Liver (tissue), 9 donors: ENCODE measurements around the gene PSMG4. TPM values are rescaled to one million over a fixed set of nuclear protein-coding genes. Genes with fewer than 3 reads are reported as not detected.

Experiments
- DNase-seq: peaks from one replicate; pipeline ENCODE4 v3.0.0-alpha.2; 2017; ENCODE audit warnings: low spot score
- H3K27ac ChIP-seq, 2 donors: one replicate each; pipeline ENCODE4 v1.7.0; 2013; ENCODE audit warnings: inconsistent platforms in 2 of 2, low read length in 2 of 2, control low read depth in 1 of 2, low read depth in 1 of 2, mild to moderate bottlenecking in 1 of 2
- H3K27me3 ChIP-seq, 4 donors: one replicate each; pipeline versions ENCODE4 v1.6.1 to v1.7.0; 2013; ENCODE audit warnings: low read length in 3 of 4, inconsistent platforms in 1 of 4, mild to moderate bottlenecking in 1 of 4, moderate library complexity in 1 of 4; ENCODE audit not compliant: control insufficient read depth in 4 of 4, insufficient read depth in 4 of 4
- H3K36me3 ChIP-seq, 4 donors: one replicate each; pipeline versions ENCODE4 v1.6.1 to v1.7.0; 2013; ENCODE audit warnings: low read length in 3 of 4, mild to moderate bottlenecking in 3 of 4, low read depth in 1 of 4, moderate library complexity in 1 of 4; ENCODE audit not compliant: control insufficient read depth in 4 of 4, insufficient read depth in 3 of 4
- H3K4me1 ChIP-seq, 4 donors: one replicate each; pipeline versions ENCODE4 v1.6.1 to v1.7.0; 2013; ENCODE audit warnings: low read length in 3 of 4, mild to moderate bottlenecking in 3 of 4, moderate library complexity in 1 of 4; ENCODE audit not compliant: control insufficient read depth in 4 of 4, insufficient read depth in 4 of 4
- H3K4me3 ChIP-seq, 3 donors: one replicate each; pipeline versions ENCODE4 v1.6.1 to v1.7.0; 2013; ENCODE audit warnings: low read length in 3 of 3, control low read depth in 1 of 3, low read depth in 1 of 3, mild to moderate bottlenecking in 1 of 3
- H3K9ac ChIP-seq, 2 donors: one replicate each; pipeline ENCODE4 v1.7.0; 2013; ENCODE audit warnings: low read length in 2 of 2, mild to moderate bottlenecking in 2 of 2, moderate library complexity in 2 of 2, control low read depth in 1 of 2, low read depth in 1 of 2
- H3K9me3 ChIP-seq, 4 donors: one replicate each; pipeline versions ENCODE4 v1.6.1 to v1.7.0; 2013; ENCODE audit warnings: low read length in 3 of 4; ENCODE audit not compliant: control insufficient read depth in 4 of 4
- EGR1 ChIP-seq, 2 donors: IDR thresholded peaks; 2 replicates each; pipeline ENCODE4 v1.6.1; 2016 to 2018; ENCODE audit warnings: antibody characterized with exemption in 2 of 2, low read depth in 2 of 2
- FOXA1 ChIP-seq: IDR thresholded peaks from 2 replicates; pipeline ENCODE4 v1.6.1; 2016; ENCODE audit warnings: antibody characterized with exemption
- FOXA2 ChIP-seq: IDR thresholded peaks from 2 replicates; pipeline ENCODE4 v1.6.1; 2016; ENCODE audit warnings: antibody characterized with exemption
- GABPA ChIP-seq, 2 donors: IDR thresholded peaks in 1 of 2; conservative IDR thresholded peaks in 1 of 2; 2 replicates each; pipeline ENCODE4 v1.6.1; 2016; ENCODE audit warnings: antibody characterized with exemption in 2 of 2, mild to moderate bottlenecking in 1 of 2, moderate library complexity in 1 of 2
- HNF4A ChIP-seq, 2 donors: conservative IDR thresholded peaks; 2 replicates each; pipeline ENCODE4 v1.6.1; 2016; ENCODE audit warnings: antibody characterized with exemption in 2 of 2, mild to moderate bottlenecking in 2 of 2
- HNF4G ChIP-seq: IDR thresholded peaks from 2 replicates; pipeline ENCODE4 v1.6.1; 2016; ENCODE audit warnings: antibody characterized with exemption
- JUND ChIP-seq, 2 donors: IDR thresholded peaks; 2 replicates each; pipeline ENCODE4 v1.6.1; 2016; ENCODE audit warnings: antibody characterized with exemption in 2 of 2
- NR2F2 ChIP-seq: IDR thresholded peaks from 2 replicates; pipeline ENCODE4 v1.6.1; 2016; ENCODE audit warnings: antibody characterized with exemption
- RAD21 ChIP-seq, 2 donors: IDR thresholded peaks; 2 replicates each; pipeline ENCODE4 v1.6.1; 2016; ENCODE audit warnings: antibody characterized with exemption in 2 of 2, mild to moderate bottlenecking in 2 of 2
- RXRA ChIP-seq, 2 donors: IDR thresholded peaks; 2 replicates each; pipeline ENCODE4 v1.6.1; 2017 to 2018; ENCODE audit warnings: antibody characterized with exemption in 2 of 2, mild to moderate bottlenecking in 1 of 2
- TAF1 ChIP-seq: conservative IDR thresholded peaks from 2 replicates; pipeline ENCODE4 v1.6.1; 2016; ENCODE audit warnings: antibody characterized with exemption, mild to moderate bottlenecking
- YY1 ChIP-seq: IDR thresholded peaks from 2 replicates; pipeline ENCODE4 v1.6.1; 2016; ENCODE audit warnings: antibody characterized with exemption, mild to moderate bottlenecking
- ZBTB33 ChIP-seq: IDR thresholded peaks from 2 replicates; pipeline ENCODE4 v1.6.1; 2016; ENCODE audit warnings: antibody characterized with exemption
- WGBS: extraction: QIAGEN DNeasy Blood & Tissue Kit; methylation state at CpG from one replicate; pipeline ENCODE4 v1.1.7; 2013; 5-methylcytosine and 5-hydroxymethylcytosine counted together
- polyA plus RNA-seq, 2 donors: library from polyadenylated mRNA; stranded (reverse) in 1 of 2; unstranded in 1 of 2; fragments of 200-250 nt in 1 of 2; fragments of >200 nt in 1 of 2; fragmentation: Nextera tagmentation in 1 of 2; extraction: Ambion mirVana in 1 of 2; gene quantifications; one replicate each; pipeline versions ENCODE4 v1.2.1 to v1.2.3, GENCODE V29; 2013 to 2015
- total RNA-seq, 2 donors: library from RNA; depleted of rRNA; stranded (reverse); fragments of >200 nt; gene quantifications; one replicate each; pipeline ENCODE4 v1.2.3, GENCODE V29; 2014
- TF ChIP-seq, protein P1 (sequence below): IDR thresholded peaks from 2 replicates; pipeline ENCODE4 v1.6.1; 2016; ENCODE audit warnings: antibody characterized with exemption, mild to moderate bottlenecking
- TF ChIP-seq, protein P2 (sequence below): fragments of 150-350 bp; IDR thresholded peaks from 2 replicates; pipeline ENCODE4 v1.5.1; 2017; ENCODE audit warnings: improper control_type of control experiment, low read depth, low read length; ENCODE audit not compliant: missing input control
- TF ChIP-seq, protein P3 (sequence below): IDR thresholded peaks from 2 replicates; pipeline ENCODE4 v1.6.1; 2016; ENCODE audit warnings: antibody characterized with exemption
- TF ChIP-seq, protein P4 (sequence below): IDR thresholded peaks from 2 replicates; pipeline ENCODE4 v1.6.1; 2016; ENCODE audit warnings: antibody characterized with exemption
- donor health status: healthy.
- donor health status: healthy.
- donor health status: healthy.
- donor health status: healthy.
- donor health status: healthy.

Gene PSMG4
- total and polyA plus RNA-seq, 4 donors, result 10.7 to 28.5 (median 15.1) TPM

DNA sequence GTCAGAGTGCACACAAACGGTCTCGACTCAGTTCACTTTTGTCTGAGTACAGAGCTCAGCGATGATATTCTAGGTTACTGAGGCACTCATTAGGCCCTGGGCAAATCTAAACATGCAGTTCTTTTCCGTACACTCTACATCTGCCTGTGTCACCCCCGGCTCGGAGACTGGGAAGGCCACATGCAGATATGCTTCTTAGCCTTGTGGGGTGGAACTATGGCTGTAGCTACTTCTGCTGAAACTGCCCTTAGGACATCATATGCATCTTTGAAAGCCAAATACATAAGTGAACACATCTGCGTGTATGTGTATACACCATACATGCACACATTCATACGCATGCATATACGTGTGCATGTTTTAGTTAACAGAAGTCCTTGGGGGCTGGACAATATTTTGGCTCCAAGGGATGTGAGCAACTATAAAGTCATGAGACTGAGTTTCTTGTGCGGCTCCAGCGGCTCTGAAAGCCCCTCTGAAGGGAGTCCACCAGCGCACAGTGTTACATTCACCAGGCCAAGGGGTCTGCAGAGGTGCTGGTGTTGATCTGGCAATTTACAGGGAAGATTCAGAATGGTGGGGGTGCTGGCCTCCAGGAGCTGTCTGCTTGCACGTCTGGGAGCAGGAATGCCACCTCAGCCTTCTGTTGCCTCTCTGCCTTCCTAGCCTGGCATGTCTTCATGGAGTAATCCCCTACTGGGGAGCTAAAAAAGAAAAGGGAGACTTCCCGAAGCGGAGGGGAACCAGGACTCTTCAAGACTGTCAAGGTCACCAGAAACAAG lies 31.6 kb downstream of the PSMG4 start:
- Histone ChIP-seq H3K27ac (no peak overlapping the region), H3K9ac (no peak overlapping the region), H3K4me1 (no peaks in the 10 kb centered on the region), H3K36me3 (peaks cover 0 to 20% (median 15%) of the 10 kb centered on the region in 4 donors), H3K9me3 (no peaks in the 10 kb centered on the region), H3K4me3 (no peak overlapping the region), H3K27me3 (no peaks in the 10 kb centered on the region)
- WGBS, result 93% methylated on average over 15 of the region's 15 CpGs
- TF ChIP-seq RAD21 (IDR thresholded peaks at IDR 0.05) (no peak), RXRA (IDR thresholded peaks at IDR 0.05) (no peak), GABPA (IDR thresholded peaks at IDR 0.05 in 1 of 2, conservative IDR thresholded peaks at IDR 0.05 in 1 of 2) (no peak), NR2F2 (no peak), FOXA2 (no peak), HNF4G (no peak), EGR1 (IDR thresholded peaks at IDR 0.05; ENCODE audit: low read depth in 2 of 2) (no peak), FOXA1 (no peak), YY1 (no peak)
- TF ChIP-seq, protein P1, sequence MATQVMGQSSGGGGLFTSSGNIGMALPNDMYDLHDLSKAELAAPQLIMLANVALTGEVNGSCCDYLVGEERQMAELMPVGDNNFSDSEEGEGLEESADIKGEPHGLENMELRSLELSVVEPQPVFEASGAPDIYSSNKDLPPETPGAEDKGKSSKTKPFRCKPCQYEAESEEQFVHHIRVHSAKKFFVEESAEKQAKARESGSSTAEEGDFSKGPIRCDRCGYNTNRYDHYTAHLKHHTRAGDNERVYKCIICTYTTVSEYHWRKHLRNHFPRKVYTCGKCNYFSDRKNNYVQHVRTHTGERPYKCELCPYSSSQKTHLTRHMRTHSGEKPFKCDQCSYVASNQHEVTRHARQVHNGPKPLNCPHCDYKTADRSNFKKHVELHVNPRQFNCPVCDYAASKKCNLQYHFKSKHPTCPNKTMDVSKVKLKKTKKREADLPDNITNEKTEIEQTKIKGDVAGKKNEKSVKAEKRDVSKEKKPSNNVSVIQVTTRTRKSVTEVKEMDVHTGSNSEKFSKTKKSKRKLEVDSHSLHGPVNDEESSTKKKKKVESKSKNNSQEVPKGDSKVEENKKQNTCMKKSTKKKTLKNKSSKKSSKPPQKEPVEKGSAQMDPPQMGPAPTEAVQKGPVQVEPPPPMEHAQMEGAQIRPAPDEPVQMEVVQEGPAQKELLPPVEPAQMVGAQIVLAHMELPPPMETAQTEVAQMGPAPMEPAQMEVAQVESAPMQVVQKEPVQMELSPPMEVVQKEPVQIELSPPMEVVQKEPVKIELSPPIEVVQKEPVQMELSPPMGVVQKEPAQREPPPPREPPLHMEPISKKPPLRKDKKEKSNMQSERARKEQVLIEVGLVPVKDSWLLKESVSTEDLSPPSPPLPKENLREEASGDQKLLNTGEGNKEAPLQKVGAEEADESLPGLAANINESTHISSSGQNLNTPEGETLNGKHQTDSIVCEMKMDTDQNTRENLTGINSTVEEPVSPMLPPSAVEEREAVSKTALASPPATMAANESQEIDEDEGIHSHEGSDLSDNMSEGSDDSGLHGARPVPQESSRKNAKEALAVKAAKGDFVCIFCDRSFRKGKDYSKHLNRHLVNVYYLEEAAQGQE, result no peak
- TF ChIP-seq, protein P2, sequence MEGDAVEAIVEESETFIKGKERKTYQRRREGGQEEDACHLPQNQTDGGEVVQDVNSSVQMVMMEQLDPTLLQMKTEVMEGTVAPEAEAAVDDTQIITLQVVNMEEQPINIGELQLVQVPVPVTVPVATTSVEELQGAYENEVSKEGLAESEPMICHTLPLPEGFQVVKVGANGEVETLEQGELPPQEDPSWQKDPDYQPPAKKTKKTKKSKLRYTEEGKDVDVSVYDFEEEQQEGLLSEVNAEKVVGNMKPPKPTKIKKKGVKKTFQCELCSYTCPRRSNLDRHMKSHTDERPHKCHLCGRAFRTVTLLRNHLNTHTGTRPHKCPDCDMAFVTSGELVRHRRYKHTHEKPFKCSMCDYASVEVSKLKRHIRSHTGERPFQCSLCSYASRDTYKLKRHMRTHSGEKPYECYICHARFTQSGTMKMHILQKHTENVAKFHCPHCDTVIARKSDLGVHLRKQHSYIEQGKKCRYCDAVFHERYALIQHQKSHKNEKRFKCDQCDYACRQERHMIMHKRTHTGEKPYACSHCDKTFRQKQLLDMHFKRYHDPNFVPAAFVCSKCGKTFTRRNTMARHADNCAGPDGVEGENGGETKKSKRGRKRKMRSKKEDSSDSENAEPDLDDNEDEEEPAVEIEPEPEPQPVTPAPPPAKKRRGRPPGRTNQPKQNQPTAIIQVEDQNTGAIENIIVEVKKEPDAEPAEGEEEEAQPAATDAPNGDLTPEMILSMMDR, result no peak
- no peak for DNase-seq

DNA sequence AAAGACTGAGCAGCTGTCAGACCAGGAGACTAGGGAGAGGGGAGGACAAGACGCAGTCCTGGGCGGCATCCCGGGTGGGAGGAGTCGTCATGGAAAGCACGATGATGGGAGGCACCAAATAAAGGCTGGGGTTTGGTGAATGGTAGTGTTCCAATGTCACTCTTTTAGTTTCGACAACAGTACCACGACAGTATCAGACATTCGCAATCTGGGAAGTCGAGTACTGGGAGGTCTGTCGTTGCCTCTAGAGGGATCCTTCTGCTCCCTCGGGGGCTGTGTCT lies 32.1 kb downstream of the PSMG4 start:
- DNase-seq, result no peak
- WGBS, result 93% methylated on average over 11 of the region's 11 CpGs
- no peaks in the 10 kb centered on the region for H3K9me3 ChIP-seq
- peaks cover 2 to 4% (median 3%) of the 10 kb centered on the region in 4 donors for H3K4me1 ChIP-seq
- H3K9ac ChIP-seq, result no peak overlapping the region
- no peak overlapping the region for H3K27ac ChIP-seq
- H3K4me3 ChIP-seq, result no peak overlapping the region
- H3K36me3 ChIP-seq, result peaks cover 0 to 20% (median 15%) of the 10 kb centered on the region in 4 donors
- H3K27me3 ChIP-seq, result no peaks in the 10 kb centered on the region
- TF ChIP-seq, protein P1, result no peak
- TF ChIP-seq, protein P3, sequence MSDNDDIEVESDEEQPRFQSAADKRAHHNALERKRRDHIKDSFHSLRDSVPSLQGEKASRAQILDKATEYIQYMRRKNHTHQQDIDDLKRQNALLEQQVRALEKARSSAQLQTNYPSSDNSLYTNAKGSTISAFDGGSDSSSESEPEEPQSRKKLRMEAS, result no peak
- no peak for TF ChIP-seq RXRA (IDR thresholded peaks at IDR 0.05)
- TF ChIP-seq TAF1, result no peak
- TF ChIP-seq, protein P4, sequence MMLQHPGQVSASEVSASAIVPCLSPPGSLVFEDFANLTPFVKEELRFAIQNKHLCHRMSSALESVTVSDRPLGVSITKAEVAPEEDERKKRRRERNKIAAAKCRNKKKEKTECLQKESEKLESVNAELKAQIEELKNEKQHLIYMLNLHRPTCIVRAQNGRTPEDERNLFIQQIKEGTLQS, result no peak
- TF ChIP-seq HNF4A (conservative IDR thresholded peaks at IDR 0.05), result no peak
- TF ChIP-seq FOXA1, result no peak
- TF ChIP-seq, protein P2, result no peak
- TF ChIP-seq JUND (IDR thresholded peaks at IDR 0.05), result no peak
- no peak for TF ChIP-seq EGR1 (IDR thresholded peaks at IDR 0.05; ENCODE audit: low read depth in 2 of 2)
- TF ChIP-seq NR2F2, result no peak
- TF ChIP-seq ZBTB33, result no peak
- no peak for TF ChIP-seq HNF4G
- TF ChIP-seq YY1, result no peak
- TF ChIP-seq FOXA2, result no peak
